GM12891 (cell line): Measurements from ENCODE around the gene ATF1.

Experiments used
- PAX5 ChIP-seq: IDR thresholded peaks from 2 replicates; pipeline ENCODE4 v1.6.1; 2011; ENCODE audit warnings: low read length, moderate library complexity, mild to moderate bottlenecking; ENCODE audit not compliant: insufficient read depth, severe bottlenecking
- POLR2A ChIP-seq: IDR thresholded peaks from 2 replicates; pipeline ENCODE4 v1.6.1; 2011; ENCODE audit warnings: low read depth, low read length, control low read depth
- POLR2AphosphoS5 ChIP-seq: IDR thresholded peaks from 2 replicates; pipeline ENCODE4 v1.6.1; 2011; ENCODE audit warnings: low read depth, low read length, control low read depth
- POU2F2 ChIP-seq: IDR thresholded peaks from 2 replicates; pipeline ENCODE4 v1.6.1; 2011; ENCODE audit warnings: low read depth, mild to moderate bottlenecking, control low read depth, low read length, moderate library complexity
- SPI1 ChIP-seq: IDR thresholded peaks from 2 replicates; pipeline ENCODE4 v1.6.1; 2011; ENCODE audit warnings: low read depth, low read length, control low read depth
- TAF1 ChIP-seq: IDR thresholded peaks from 2 replicates; pipeline ENCODE4 v1.6.1; 2011; ENCODE audit warnings: low read depth, low read length, control low read depth

GRCh38 chr12:50784501-50784900 is 20.6 kb downstream of the ATF1 start:
- TF ChIP-seq TAF1 = no peak
- TF ChIP-seq POLR2A = no peak
- no peak for TF ChIP-seq SPI1
- no peak for TF ChIP-seq POLR2AphosphoS5
- TF ChIP-seq POU2F2 = no peak
- TF ChIP-seq PAX5 = no peak
